ENCODE results near the gene LRRTM3. TPM values are rescaled to one million over a fixed set of nuclear protein-coding genes. Genes with fewer than 3 reads are reported as not detected.

LRRTM3 gene
- total and polyA plus RNA-seq, 2 experiments from 2014 or later, result not detected

DNA sequence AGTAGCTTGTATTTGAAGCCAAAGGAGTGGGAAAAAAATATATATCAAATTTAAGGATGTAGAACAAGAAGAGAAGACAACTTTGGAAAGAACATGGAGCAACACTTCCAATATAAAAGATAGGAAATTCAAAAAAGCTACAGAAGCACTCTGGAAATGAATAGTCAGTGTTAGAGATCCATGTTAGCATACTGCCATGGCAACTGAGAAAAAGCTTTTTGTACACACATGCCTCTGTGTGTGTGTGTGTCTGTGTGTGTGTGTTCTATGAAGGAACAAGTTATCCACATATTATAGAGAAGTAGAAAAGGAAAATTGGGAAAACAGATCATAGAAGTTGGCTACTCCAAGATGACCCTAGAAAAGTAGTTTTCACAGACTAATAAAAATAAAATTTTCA is 96.3 kb downstream of the LRRTM3 start:
- H3K9ac ChIP-seq, result no peak overlapping the region
- H3K27me3 ChIP-seq (replicated peaks; ENCODE audit: insufficient read depth), result no peaks in the 10 kb centered on the region
- H3K27ac ChIP-seq, result no peak overlapping the region
- no peaks in the 10 kb centered on the region for H3F3A ChIP-seq (ENCODE audit: insufficient read depth)
- H3K79me2 ChIP-seq (ENCODE audit: insufficient read depth), result no peaks in the 10 kb centered on the region
- DNase-seq, result no peak
- no peak for TF ChIP-seq EZH2phosphoT487 (IDR thresholded peaks at IDR 0.05; ENCODE audit: insufficient read depth, low read depth)
- no peak for TF ChIP-seq EZH2 (IDR thresholded peaks at IDR 0.05; ENCODE audit: insufficient read depth, poor library complexity, severe bottlenecking)
- H4K20me1 ChIP-seq (ENCODE audit: insufficient read depth), result no peaks in the 10 kb centered on the region
- no peak overlapping the region for H3K4me2 ChIP-seq (ENCODE audit: unreplicated experiment)
- no peaks in the 10 kb centered on the region for H3K9me2 ChIP-seq (ENCODE audit: insufficient read depth)
- H2AFZ ChIP-seq, result no peak overlapping the region
- in situ Hi-C loops (cut with MboI), result no loop called here
- H3K36me3 ChIP-seq (ENCODE audit: low read depth), result no peaks in the 10 kb centered on the region
- no peaks in the 10 kb centered on the region for H3K9me3 ChIP-seq (ENCODE audit: low read depth)
- no peaks in the 10 kb centered on the region for H3K4me1 ChIP-seq (ENCODE audit: insufficient read depth)
- H3K4me3 ChIP-seq, result no peak overlapping the region

- no peak overlapping the region for H3K9ac ChIP-seq
- H3K9me2 ChIP-seq (ENCODE audit: insufficient read depth), result no peaks in the 10 kb centered on the region
- H3K27ac ChIP-seq, result no peak overlapping the region
- no peaks in the 10 kb centered on the region for H3K27me3 ChIP-seq (replicated peaks; ENCODE audit: insufficient read depth)
- H3F3A ChIP-seq (ENCODE audit: insufficient read depth), result no peaks in the 10 kb centered on the region
- H3K79me2 ChIP-seq (ENCODE audit: insufficient read depth), result no peaks in the 10 kb centered on the region
- no peaks in the 10 kb centered on the region for H3K4me1 ChIP-seq (ENCODE audit: insufficient read depth)
- H3K4me3 ChIP-seq, result no peak overlapping the region
- H3K9me3 ChIP-seq (ENCODE audit: low read depth), result no peaks in the 10 kb centered on the region
- TF ChIP-seq EZH2 (IDR thresholded peaks at IDR 0.05; ENCODE audit: insufficient read depth, poor library complexity, severe bottlenecking) (no peak), EZH2phosphoT487 (IDR thresholded peaks at IDR 0.05; ENCODE audit: insufficient read depth, low read depth) (no peak)
- WGBS, 2 experiments (ENCODE audit: low coverage in 1 of 2, low lambda C conversion rate in 2 of 2, missing lambda C conversion rate in 2 of 2), result 67 to 68% methylated on average over 9 of the region's 9 CpGs
- no peaks in the 10 kb centered on the region for H3K36me3 ChIP-seq (ENCODE audit: low read depth)
- H4K20me1 ChIP-seq (ENCODE audit: insufficient read depth), result no peaks in the 10 kb centered on the region
- H3K4me2 ChIP-seq (ENCODE audit: unreplicated experiment), result no peak overlapping the region
- in situ Hi-C loops (cut with MboI), result no loop called here
- DNase-seq, result no peak
- H2AFZ ChIP-seq, result no peak overlapping the region
These were observed 108.0 kb downstream of the LRRTM3 start for GRCh38 chr10:67033878-67034277.

DNA sequence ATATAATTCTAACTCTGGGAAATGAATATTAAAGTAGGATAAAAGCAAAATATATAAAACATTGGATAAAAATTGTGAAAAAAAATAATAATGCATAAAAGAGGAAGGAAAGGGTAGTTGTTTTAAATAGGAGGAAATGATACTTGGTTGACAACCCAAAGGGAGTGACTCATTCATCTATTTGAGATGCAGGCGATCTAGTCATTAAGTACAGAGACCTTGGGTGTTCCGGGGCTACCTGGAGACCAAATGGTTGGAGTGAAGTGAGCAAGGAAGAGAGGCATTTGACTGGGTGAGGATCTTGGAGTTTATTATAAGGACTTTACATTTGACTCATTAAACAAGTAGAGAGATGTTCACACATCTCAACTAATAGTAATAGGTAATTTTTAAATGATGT is 111.0 kb downstream of the LRRTM3 start:
- in situ Hi-C loops (cut with MboI), result no loop called here
- no peaks in the 10 kb centered on the region for H3F3A ChIP-seq (ENCODE audit: insufficient read depth)
- no peaks in the 10 kb centered on the region for H4K20me1 ChIP-seq (ENCODE audit: insufficient read depth)
- no peak for DNase-seq
- H3K4me1 ChIP-seq (ENCODE audit: insufficient read depth), result no peaks in the 10 kb centered on the region
- H3K27ac ChIP-seq, result no peak overlapping the region
- no peaks in the 10 kb centered on the region for H3K9me3 ChIP-seq (ENCODE audit: low read depth)
- no peak overlapping the region for H3K4me3 ChIP-seq
- H3K4me2 ChIP-seq (ENCODE audit: unreplicated experiment), result no peak overlapping the region
- H2AFZ ChIP-seq, result no peak overlapping the region
- TF ChIP-seq EZH2 (IDR thresholded peaks at IDR 0.05; ENCODE audit: insufficient read depth, poor library complexity, severe bottlenecking), result no peak
- no peak for TF ChIP-seq EZH2phosphoT487 (IDR thresholded peaks at IDR 0.05; ENCODE audit: insufficient read depth, low read depth)
- H3K36me3 ChIP-seq (ENCODE audit: low read depth), result no peaks in the 10 kb centered on the region
- 28 to 42% methylated on average over 2 of the region's 2 CpGs for WGBS, 2 experiments (ENCODE audit: low coverage in 1 of 2, low lambda C conversion rate in 2 of 2, missing lambda C conversion rate in 2 of 2)
- no peaks in the 10 kb centered on the region for H3K9me2 ChIP-seq (ENCODE audit: insufficient read depth)
- H3K9ac ChIP-seq, result no peak overlapping the region
- no peaks in the 10 kb centered on the region for H3K79me2 ChIP-seq (ENCODE audit: insufficient read depth)
- no peaks in the 10 kb centered on the region for H3K27me3 ChIP-seq (replicated peaks; ENCODE audit: insufficient read depth)

- no peak overlapping the region for H2AFZ ChIP-seq
- no peaks in the 10 kb centered on the region for H3K36me3 ChIP-seq (ENCODE audit: low read depth)
- no peak overlapping the region for H3K4me2 ChIP-seq (ENCODE audit: unreplicated experiment)
- no peaks in the 10 kb centered on the region for H3K9me3 ChIP-seq (ENCODE audit: low read depth)
- H3K27me3 ChIP-seq (replicated peaks; ENCODE audit: insufficient read depth), result no peaks in the 10 kb centered on the region
- DNase-seq, result no peak
- H3K4me1 ChIP-seq (ENCODE audit: insufficient read depth), result no peaks in the 10 kb centered on the region
- H4K20me1 ChIP-seq (ENCODE audit: insufficient read depth), result no peaks in the 10 kb centered on the region
- H3K4me3 ChIP-seq, result no peak overlapping the region
- in situ Hi-C loops (cut with MboI), result no loop called here
- no peaks in the 10 kb centered on the region for H3K79me2 ChIP-seq (ENCODE audit: insufficient read depth)
- H3F3A ChIP-seq (ENCODE audit: insufficient read depth), result no peaks in the 10 kb centered on the region
- H3K9me2 ChIP-seq (ENCODE audit: insufficient read depth), result no peaks in the 10 kb centered on the region
- no peak for TF ChIP-seq EZH2 (IDR thresholded peaks at IDR 0.05; ENCODE audit: insufficient read depth, poor library complexity, severe bottlenecking)
- TF ChIP-seq EZH2phosphoT487 (IDR thresholded peaks at IDR 0.05; ENCODE audit: insufficient read depth, low read depth), result no peak
- no peak overlapping the region for H3K27ac ChIP-seq
- no peak overlapping the region for H3K9ac ChIP-seq
These were observed 117.2 kb downstream of the LRRTM3 start for GRCh38 chr10:67043041-67043440.

- Histone ChIP-seq H3K9me2 (ENCODE audit: insufficient read depth) (no peaks in the 10 kb centered on the region), H2AFZ (no peak overlapping the region), H3K79me2 (ENCODE audit: insufficient read depth) (no peaks in the 10 kb centered on the region), H3K27me3 (replicated peaks; ENCODE audit: insufficient read depth) (no peaks in the 10 kb centered on the region), H3K9ac (no peak overlapping the region), H3K4me3 (no peak overlapping the region), H3K4me1 (ENCODE audit: insufficient read depth) (no peaks in the 10 kb centered on the region), H3K9me3 (ENCODE audit: low read depth) (no peaks in the 10 kb centered on the region), H3K36me3 (ENCODE audit: low read depth) (no peaks in the 10 kb centered on the region), H3K4me2 (ENCODE audit: unreplicated experiment) (no peak overlapping the region), H4K20me1 (ENCODE audit: insufficient read depth) (no peaks in the 10 kb centered on the region), H3F3A (ENCODE audit: insufficient read depth) (no peaks in the 10 kb centered on the region), H3K27ac (no peak overlapping the region)
- no peak for DNase-seq
- in situ Hi-C loops (cut with MboI), result no loop called here
- TF ChIP-seq EZH2phosphoT487 (IDR thresholded peaks at IDR 0.05; ENCODE audit: insufficient read depth, low read depth) (no peak), EZH2 (IDR thresholded peaks at IDR 0.05; ENCODE audit: insufficient read depth, poor library complexity, severe bottlenecking) (no peak)
- WGBS, 2 experiments (ENCODE audit: low coverage in 1 of 2, low lambda C conversion rate in 2 of 2, missing lambda C conversion rate in 2 of 2), result 60 to 68% methylated on average over 22 of the region's 22 CpGs
These were observed 119.6 kb downstream of the LRRTM3 start for GRCh38 chr10:67045404-67045803.

All from GM23248 (cell line).